GM12878 (cell line): ENCODE measurements around the gene FLT1. TPM values are rescaled to one million over a fixed set of nuclear protein-coding genes. Genes with fewer than 3 reads are reported as not detected.

ENCODE experiments used
- ATAC-seq: fragments of 200-7000 bp; cut with Tn5 transposase; 3 replicates; pipeline ENCODE4 v1.9.1; 2020; ENCODE audit warnings: mild to moderate bottlenecking, moderate library complexity
- BruUV-seq: library from RNA; stranded (reverse); fragments of 400-500 nt; replicated peaks from 2 replicates; lab custom pipeline; 2021; lab: Mats Ljungman, UMichigan
- CTCF ChIA-PET: fragments of 300-600 bp; sonication (Branson Sonifier 250); formaldehyde crosslinking; extraction: SDS; loops from one replicate; lab custom pipeline; 2021; ENCODE audit warnings: inconsistent platforms; lab: Yijun Ruan, JAX
- POLR2A ChIA-PET: fragments of 350-600 bp; formaldehyde crosslinking; extraction: SDS; loops from one replicate; lab custom pipeline; 2021; ENCODE audit warnings: inconsistent platforms; lab: Charles Lee
- RAD21 ChIA-PET: fragments of 300-600 bp; sonication (Branson Sonifier 250); formaldehyde crosslinking; loops from one replicate; lab custom pipeline; 2023; ENCODE audit warnings: antibody characterized with exemption; ENCODE audit not compliant: unreplicated experiment; lab: Charles Lee
- SMC1A ChIA-PET: fragments of 300-600 bp; sonication (Branson Sonifier 250); formaldehyde crosslinking; loops from one replicate; lab custom pipeline; 2023; ENCODE audit not compliant: unreplicated experiment, uncharacterized antibody; lab: Charles Lee
- DNase-seq: peaks from one replicate; pipeline ENCODE4 v3.0.0-alpha.2; 2011; ENCODE audit warnings: low read depth, low spot score
- FAIRE-seq: peaks from 3 replicates; lab custom pipeline; 2011; peaks lifted over from hg19 to GRCh38; lab: Jason Lieb, UNC
- H2AFZ ChIP-seq: 2 replicates; pipeline ENCODE4 v1.6.0; 2011; ENCODE audit warnings: low read depth, low read length, control low read depth; ENCODE audit not compliant: control insufficient read depth
- H3K27ac ChIP-seq: 2 replicates; pipeline ENCODE4 v1.5.1; 2011; ENCODE audit warnings: control low read depth; ENCODE audit not compliant: control insufficient read depth, insufficient read depth
- H3K27me3 ChIP-seq, 2 experiments: replicated peaks in 1 of 2; 2 replicates each; pipeline versions ENCODE4 v1.6.0 to v1.6.1; 2011; ENCODE audit warnings: low read length in 1 of 2; ENCODE audit not compliant: control insufficient read depth in 2 of 2, insufficient read depth in 2 of 2
- H3K36me3 ChIP-seq, 2 experiments: 2 replicates each; pipeline ENCODE4 v1.5.1; 2011; ENCODE audit warnings: low read length in 1 of 2; ENCODE audit not compliant: control insufficient read depth in 2 of 2, insufficient read depth in 2 of 2
- H3K4me1 ChIP-seq: 2 replicates; pipeline ENCODE4 v1.6.1; 2011; ENCODE audit warnings: mild to moderate bottlenecking, low read length, moderate library complexity, mixed read lengths; ENCODE audit not compliant: control insufficient read depth, insufficient read depth
- H3K4me2 ChIP-seq: 2 replicates; pipeline ENCODE4 v1.6.0; 2011; ENCODE audit warnings: control low read depth; ENCODE audit not compliant: control insufficient read depth, insufficient read depth
- H3K4me3 ChIP-seq: fragments of 200-600 bp; sonication (generic); 2 replicates; pipeline ENCODE4 v1.5.1; 2016
- H3K79me2 ChIP-seq: 2 replicates; pipeline ENCODE4 v1.6.0; 2011; ENCODE audit warnings: low read length; ENCODE audit not compliant: control insufficient read depth, insufficient read depth
- H3K9ac ChIP-seq: 2 replicates; pipeline ENCODE4 v1.8.0; 2011; ENCODE audit warnings: low read length, control low read depth, mixed read lengths; ENCODE audit not compliant: control insufficient read depth, insufficient read depth
- H3K9me3 ChIP-seq: replicated peaks from 3 replicates; pipeline ENCODE4 v1.5.1; 2011; ENCODE audit warnings: mild to moderate bottlenecking, low read length; ENCODE audit not compliant: control insufficient read depth, insufficient read depth
- H4K20me1 ChIP-seq: 2 replicates; pipeline ENCODE4 v1.6.0; 2011; ENCODE audit not compliant: control insufficient read depth, insufficient read depth
- CUX1 ChIP-seq: IDR thresholded peaks from 2 replicates; pipeline ENCODE4 v1.6.1; 2012; ENCODE audit warnings: improper control_type of control experiment, low read depth, low read length; ENCODE audit not compliant: insufficient replicate concordance
- ETV6 ChIP-seq, 2 experiments: fragments of 450-650 bp in 1 of 2; IDR thresholded peaks in 1 of 2; conservative IDR thresholded peaks in 1 of 2; 2 replicates each; pipeline ENCODE4 v1.6.1; 2014; ENCODE audit warnings: antibody characterized with exemption in 1 of 2, borderline replicate concordance in 1 of 2, low read depth in 1 of 2, mild to moderate bottlenecking in 1 of 2, moderate library complexity in 1 of 2
- FOXK2 ChIP-seq: fragments of 450-650 bp; IDR thresholded peaks from 2 replicates; pipeline ENCODE4 v1.6.1; 2017; ENCODE audit warnings: mild to moderate bottlenecking, moderate library complexity
- JUNB ChIP-seq: IDR thresholded peaks from 2 replicates; pipeline ENCODE4 v1.6.1; 2016; ENCODE audit warnings: antibody characterized with exemption, mild to moderate bottlenecking
- MEF2A ChIP-seq: IDR thresholded peaks from 2 replicates; pipeline ENCODE4 v1.6.1; 2011; ENCODE audit warnings: low read depth, mild to moderate bottlenecking, low read length, moderate library complexity; ENCODE audit not compliant: insufficient read depth
- MEF2B ChIP-seq: fragments of 450-650 bp; IDR thresholded peaks from 2 replicates; pipeline ENCODE4 v1.6.1; 2018; ENCODE audit warnings: mild to moderate bottlenecking, moderate library complexity; ENCODE audit not compliant: partially characterized antibody, poor library complexity, severe bottlenecking
- RAD21 ChIP-seq: IDR thresholded peaks from 2 replicates; pipeline ENCODE4 v1.6.1; 2011; ENCODE audit warnings: mild to moderate bottlenecking, low read depth, low read length, moderate library complexity; ENCODE audit not compliant: insufficient read depth
- RUNX3 ChIP-seq: IDR thresholded peaks from 2 replicates; pipeline ENCODE4 v1.6.1; 2012; ENCODE audit warnings: low read length, inconsistent platforms
- SIX5 ChIP-seq: IDR thresholded peaks from 2 replicates; pipeline ENCODE4 v1.6.1; 2011; ENCODE audit warnings: mild to moderate bottlenecking, low read depth, low read length, moderate library complexity; ENCODE audit not compliant: severe bottlenecking
- SMAD5 ChIP-seq: IDR thresholded peaks from 2 replicates; pipeline ENCODE4 v1.6.1; 2016; ENCODE audit warnings: antibody characterized with exemption, low read depth
- TAF1 ChIP-seq: IDR thresholded peaks from 2 replicates; pipeline ENCODE4 v1.6.1; 2011; ENCODE audit warnings: mild to moderate bottlenecking, low read depth, low read length, borderline replicate concordance
- ZNF384 ChIP-seq: IDR thresholded peaks from 2 replicates; pipeline ENCODE4 v1.6.1; 2012; ENCODE audit warnings: low read depth, mild to moderate bottlenecking, low read length, improper control_type of control experiment, borderline replicate concordance
- WGBS: methylation state at CpG from one replicate; pipeline ENCODE4 v1.1.6; 2016; ENCODE audit warnings: low lambda C conversion rate; ENCODE audit not compliant: insufficient replicate concordance, insufficient coverage; ENCODE audit errors: missing lambda C conversion rate; 5-methylcytosine and 5-hydroxymethylcytosine counted together
- in situ Hi-C: fragments of 300-500 bp; cut with MboI; formaldehyde crosslinking; loops from 9 replicates; pipeline ENCODE4 v1.14.3; 2018; ENCODE audit warnings: mixed read lengths
- intact Hi-C: fragments of 100-400 bp; cut with micrococcal nuclease; formaldehyde crosslinking; loops from one replicate; pipeline ENCODE4 v1.14.2; 2022; ENCODE audit not compliant: unreplicated experiment
- polyA plus RNA-seq, 11 experiments: library from polyadenylated mRNA; depleted of rRNA in 4 of 11; unstranded in 6 of 11; stranded (reverse) in 5 of 11; fragments of >200 nt; fragmentation: Nextera tagmentation in 4 of 11; fragmentation: Illumina TruSeq in 1 of 11; extraction: Ambion mirVana in 4 of 11; extraction: Trizol in 1 of 11; gene quantifications; 1 replicate in 1 of 11; 2 replicates in 10 of 11; pipeline versions ENCODE4 v1.2.1 to v1.2.3, GENCODE V29; 2011 to 2016; ENCODE audit warnings: inconsistent platforms in 2 of 11, missing spikeins in 2 of 11, low read depth in 1 of 11
- total RNA-seq, 4 experiments: library from RNA; depleted of rRNA in 3 of 4; stranded (reverse); fragments of >200 nt in 3 of 4; fragmentation: Illumina TruSeq in 1 of 4; extraction: Trizol in 1 of 4; gene quantifications; 2 replicates each; pipeline versions ENCODE4 v1.2.1 to v1.2.3, GENCODE V29; 2013 to 2021

The FLT1 gene
- total and polyA plus RNA-seq, 10 of the 15 experiments (the other 5 are each of a cell fraction or from before 2014, with no cell fraction given), result 0.55 to 5.6 (median 0.84) TPM

GRCh38 chr13:28534210-28534609 lies 39.3 kb upstream of the FLT1 start:
- H4K20me1 ChIP-seq, result no peaks in the 10 kb centered on the region
- no peak overlapping the region for H3K4me2 ChIP-seq
- intact Hi-C loops (no loop called here), in situ Hi-C loops (no loop called here)
- BruUV-seq, result no TSS peak
- peaks cover 11% of the 10 kb centered on the region; the same call in 2 of the 3 replicates for H3K9me3 ChIP-seq
- no peak overlapping the region for H3K4me3 ChIP-seq
- POLR2A ChIA-PET, result interaction anchor here (1.0 kb wide), 1 partner anchor 8 kb away, joined by 3 read pairs; no protein-coding TSS in a partner anchor
- DNase-seq (no peak), FAIRE-seq (no peak), ATAC-seq (peak; percentile 13; the same call in 1 of the 3 replicates)
- H2AFZ ChIP-seq, result no peak overlapping the region
- SMC1A ChIA-PET, result interaction anchor here (1.3 to 1.4 kb wide), 4 partner anchors 12 to 130 kb away, joined by 3 to 5 read pairs (median 4); no protein-coding TSS in a partner anchor
- H3K79me2 ChIP-seq, result no peaks in the 10 kb centered on the region
- H3K4me1 ChIP-seq, result peaks cover 8% of the 10 kb centered on the region
- CTCF ChIA-PET, result interaction anchor here (0.7 kb wide), 1 partner anchor 12 kb away, joined by 3 read pairs; no protein-coding TSS in a partner anchor
- H3K9ac ChIP-seq, result no peak overlapping the region
- TF ChIP-seq ZNF384, result no peak
- no peak for TF ChIP-seq TAF1
- TF ChIP-seq MEF2A, result no peak
- TF ChIP-seq ETV6 (conservative IDR thresholded peaks at IDR 0.05 in 1 of 2, IDR thresholded peaks at IDR 0.05 in 1 of 2; ENCODE audit: borderline replicate concordance in 1 of 2, low read depth in 1 of 2), result peak in 1 of 2 experiments; percentile 32; a peak in 1 of 4 replicates
- no peak for TF ChIP-seq MEF2B
- no peak for TF ChIP-seq CUX1
- TF ChIP-seq SIX5, result no peak
- no peak for TF ChIP-seq RAD21
- TF ChIP-seq JUNB, result peak; percentile 63; the same call in 1 of the 2 replicates
- TF ChIP-seq SMAD5, result no peak
- peak; percentile 45 for TF ChIP-seq RUNX3
- TF ChIP-seq FOXK2, result no peak
- no peaks in the 10 kb centered on the region for H3K36me3 ChIP-seq
- H3K27ac ChIP-seq, result no peak overlapping the region
- peaks cover 10 to 18% of the 10 kb centered on the region in 2 experiments for H3K27me3 ChIP-seq
- RAD21 ChIA-PET, result interaction anchor here (1.0 kb wide), 1 partner anchor 9 kb away, joined by 4 read pairs; no protein-coding TSS in a partner anchor
- WGBS, result 7% methylated on average over 5 of the region's 5 CpGs
